ENCODE results near the gene PLD4.
"Not testable (repeated sequence)": the region's sequence is repeated elsewhere in the genome, so short reads cannot be mapped to it uniquely, and the experiment has no call there.

Gene PLD4

DNA sequence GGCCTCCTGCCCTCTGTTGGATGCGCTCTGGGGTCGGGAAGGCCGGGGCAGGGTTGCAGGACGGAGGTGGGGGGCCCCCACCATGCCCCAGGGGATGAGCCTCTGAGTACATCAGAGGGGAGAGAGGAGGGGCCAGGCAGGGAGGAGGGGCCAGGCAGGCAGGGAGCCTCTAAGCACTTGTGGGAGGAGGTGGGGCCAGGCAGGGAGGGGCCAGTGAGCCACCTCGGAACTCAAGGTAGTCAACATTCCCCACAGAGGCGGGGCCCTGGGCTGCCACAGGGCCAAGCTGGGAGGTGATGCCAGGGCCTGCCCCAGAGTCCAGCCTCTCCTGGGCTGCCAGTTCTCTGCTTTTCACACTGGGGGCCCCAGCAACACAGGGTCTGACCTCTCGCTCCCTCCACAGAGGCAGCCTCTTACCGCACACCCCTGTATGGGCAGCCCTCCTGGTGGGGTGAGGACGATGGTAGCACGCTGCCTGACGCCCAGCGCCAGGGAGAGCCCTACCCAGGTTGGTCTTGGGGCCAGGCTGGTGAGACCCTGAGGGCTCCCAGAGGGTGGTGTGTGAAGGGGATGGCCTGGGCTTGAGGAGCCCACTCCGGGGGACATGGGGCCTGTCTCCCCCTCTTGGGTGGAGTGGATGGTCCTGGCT lies 42.2 kb upstream of the PLD4 start:
- no peak overlapping the region for H3K4me3 ChIP-seq (ENCODE audit: low read depth, low read length)
- DNase-seq (ENCODE audit: low read depth): peak; percentile 42
- TF ChIP-seq, protein P1, sequence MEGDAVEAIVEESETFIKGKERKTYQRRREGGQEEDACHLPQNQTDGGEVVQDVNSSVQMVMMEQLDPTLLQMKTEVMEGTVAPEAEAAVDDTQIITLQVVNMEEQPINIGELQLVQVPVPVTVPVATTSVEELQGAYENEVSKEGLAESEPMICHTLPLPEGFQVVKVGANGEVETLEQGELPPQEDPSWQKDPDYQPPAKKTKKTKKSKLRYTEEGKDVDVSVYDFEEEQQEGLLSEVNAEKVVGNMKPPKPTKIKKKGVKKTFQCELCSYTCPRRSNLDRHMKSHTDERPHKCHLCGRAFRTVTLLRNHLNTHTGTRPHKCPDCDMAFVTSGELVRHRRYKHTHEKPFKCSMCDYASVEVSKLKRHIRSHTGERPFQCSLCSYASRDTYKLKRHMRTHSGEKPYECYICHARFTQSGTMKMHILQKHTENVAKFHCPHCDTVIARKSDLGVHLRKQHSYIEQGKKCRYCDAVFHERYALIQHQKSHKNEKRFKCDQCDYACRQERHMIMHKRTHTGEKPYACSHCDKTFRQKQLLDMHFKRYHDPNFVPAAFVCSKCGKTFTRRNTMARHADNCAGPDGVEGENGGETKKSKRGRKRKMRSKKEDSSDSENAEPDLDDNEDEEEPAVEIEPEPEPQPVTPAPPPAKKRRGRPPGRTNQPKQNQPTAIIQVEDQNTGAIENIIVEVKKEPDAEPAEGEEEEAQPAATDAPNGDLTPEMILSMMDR (IDR thresholded peaks at IDR 0.05; ENCODE audit: insufficient read depth, low read depth, low read length, missing control alignments): no peak

DNA sequence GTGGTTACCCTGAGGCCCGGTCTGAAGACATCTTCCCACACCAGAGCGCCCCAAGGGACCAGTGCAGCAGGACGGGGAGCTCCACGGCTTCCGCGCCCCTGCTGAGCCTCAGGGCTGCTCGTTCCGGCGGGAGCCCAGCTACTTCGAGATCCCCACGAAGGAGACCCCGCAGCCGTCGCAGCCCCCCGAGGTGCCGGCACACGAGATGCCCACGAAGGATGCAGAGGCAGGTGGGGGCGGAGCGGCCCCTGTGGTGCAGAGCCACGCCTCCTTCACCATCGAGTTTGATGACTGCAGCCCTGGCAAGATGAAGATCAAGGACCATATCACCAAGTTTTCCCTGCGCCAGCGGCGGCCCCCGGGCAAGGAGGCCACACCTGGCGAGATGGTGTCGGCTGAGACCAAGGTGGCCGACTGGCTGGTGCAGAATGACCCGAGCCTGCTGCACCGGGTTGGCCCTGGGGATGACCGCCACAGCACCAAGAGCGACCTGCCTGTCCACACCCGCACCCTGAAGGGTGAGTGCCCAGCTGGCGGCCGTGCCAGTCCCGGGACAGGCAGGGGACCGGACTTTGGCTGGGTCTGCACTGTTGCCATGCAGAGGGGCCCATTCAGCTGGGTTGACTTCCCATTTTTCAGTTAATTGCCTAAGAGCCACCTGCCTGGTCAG lies 41.6 kb upstream of the PLD4 start:
- no peak overlapping the region for H3K4me3 ChIP-seq (ENCODE audit: low read depth, low read length)
- DNase-seq (ENCODE audit: low read depth): no peak
- TF ChIP-seq, protein P1 (IDR thresholded peaks at IDR 0.05; ENCODE audit: insufficient read depth, low read depth, low read length, missing control alignments): no peak

DNA sequence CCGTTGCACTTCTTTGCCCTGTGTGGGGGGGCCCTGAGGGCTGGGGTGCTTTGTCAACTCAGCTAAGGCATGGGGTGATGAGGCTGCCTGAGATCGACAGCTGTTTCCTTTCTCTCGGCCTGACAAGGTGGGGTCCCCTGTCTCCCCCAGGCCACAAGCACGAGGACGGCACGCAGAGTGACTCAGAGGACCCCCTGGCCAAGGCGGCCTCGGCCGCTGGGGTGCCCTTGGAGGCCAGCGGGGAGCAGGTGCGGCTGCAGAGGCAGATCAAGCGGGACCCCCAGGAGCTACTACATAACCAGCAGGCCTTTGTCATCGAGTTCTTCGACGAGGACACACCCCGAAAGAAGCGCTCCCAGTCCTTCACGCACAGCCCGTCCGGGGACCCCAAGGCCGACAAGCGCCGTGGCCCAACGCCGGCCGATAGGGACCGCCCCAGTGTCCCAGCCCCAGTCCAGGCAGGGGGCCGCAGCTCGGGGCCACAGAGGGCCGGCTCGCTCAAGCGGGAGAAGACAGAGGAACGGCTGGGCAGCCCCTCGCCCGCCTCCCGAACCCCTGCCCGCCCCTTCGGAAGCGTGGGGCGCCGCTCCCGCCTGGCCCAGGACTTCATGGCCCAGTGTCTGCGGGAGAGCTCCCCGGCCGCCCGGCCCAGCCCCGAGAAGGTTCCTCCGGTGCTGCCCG lies 40.9 kb upstream of the PLD4 start:
- no peak overlapping the region for H3K4me3 ChIP-seq (ENCODE audit: low read depth, low read length)
- no peak for DNase-seq (ENCODE audit: low read depth)
- TF ChIP-seq, protein P1 (IDR thresholded peaks at IDR 0.05; ENCODE audit: insufficient read depth, low read depth, low read length, missing control alignments): no peak

DNA sequence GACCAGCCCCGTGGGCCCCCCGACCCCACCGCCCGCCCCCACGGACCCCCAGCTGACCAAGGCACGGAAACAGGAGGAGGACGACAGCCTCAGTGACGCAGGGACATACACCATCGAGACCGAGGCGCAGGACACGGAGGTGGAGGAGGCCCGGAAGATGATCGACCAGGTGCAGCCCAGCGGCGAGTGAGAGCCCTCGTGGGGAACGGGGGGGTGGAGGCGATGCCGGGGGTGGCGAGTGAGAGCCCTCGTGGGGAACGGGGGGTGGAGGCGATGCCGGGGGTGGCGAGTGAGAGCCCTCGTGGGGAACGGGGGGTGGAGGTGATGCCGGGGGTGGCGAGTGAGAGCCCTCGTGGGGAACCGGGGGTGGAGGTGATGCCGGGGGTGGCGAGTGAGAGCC lies 40.3 kb upstream of the PLD4 start:
- DNase-seq (ENCODE audit: low read depth); H3K4me3 ChIP-seq (ENCODE audit: low read depth, low read length): not testable (repeated sequence)

DNA sequence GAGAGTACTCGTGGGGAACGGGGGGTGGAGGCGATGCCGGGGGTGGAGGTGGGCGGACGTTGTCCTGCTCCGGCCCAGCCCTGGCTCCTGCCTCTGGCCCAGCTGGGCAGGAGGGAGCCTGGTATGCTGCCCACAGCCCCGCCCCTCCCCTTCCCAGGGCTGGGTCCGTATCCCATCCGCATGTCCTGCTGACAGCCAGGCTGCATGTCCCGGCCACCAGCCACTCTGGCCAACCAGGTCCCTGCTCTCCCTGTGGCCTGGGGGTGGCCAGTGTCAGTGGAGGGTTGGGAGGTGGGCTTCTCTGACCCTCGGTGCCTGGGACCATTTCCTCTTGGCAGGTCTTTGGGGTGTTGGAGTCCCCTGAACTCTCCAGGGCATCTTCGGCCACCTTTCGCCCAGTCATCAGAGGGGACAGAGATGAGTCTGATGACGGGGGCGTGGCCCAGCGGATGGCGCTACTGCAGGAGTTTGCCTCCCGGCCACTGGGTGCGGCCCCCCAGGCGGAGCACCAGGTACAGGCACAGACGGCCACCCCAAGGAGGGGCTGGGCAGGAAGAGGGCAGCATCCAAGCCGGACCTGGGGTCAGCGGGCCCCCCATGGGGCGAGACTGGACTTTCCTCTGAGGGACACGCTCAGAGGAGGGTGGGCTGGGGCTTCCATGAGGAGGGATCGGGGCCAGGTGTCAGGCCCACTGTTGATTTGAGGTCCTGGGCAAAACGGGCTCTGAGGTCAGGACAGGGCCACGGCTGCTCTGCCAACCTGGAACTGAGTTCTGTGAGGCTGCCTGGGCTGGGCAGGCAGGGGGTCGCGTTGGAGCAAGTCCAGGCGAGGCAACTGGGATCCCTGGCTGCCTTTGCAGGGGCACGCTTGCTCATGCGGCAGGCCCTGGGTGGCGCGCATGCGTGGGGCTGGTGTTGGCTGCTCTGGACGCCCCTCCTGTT lies 39.4 kb upstream of the PLD4 start:
- TF ChIP-seq, protein P1 (IDR thresholded peaks at IDR 0.05; ENCODE audit: insufficient read depth, low read depth, low read length, missing control alignments): no peak
- DNase-seq (ENCODE audit: low read depth): no peak
- H3K4me3 ChIP-seq (ENCODE audit: low read depth, low read length): no peak overlapping the region

DNA sequence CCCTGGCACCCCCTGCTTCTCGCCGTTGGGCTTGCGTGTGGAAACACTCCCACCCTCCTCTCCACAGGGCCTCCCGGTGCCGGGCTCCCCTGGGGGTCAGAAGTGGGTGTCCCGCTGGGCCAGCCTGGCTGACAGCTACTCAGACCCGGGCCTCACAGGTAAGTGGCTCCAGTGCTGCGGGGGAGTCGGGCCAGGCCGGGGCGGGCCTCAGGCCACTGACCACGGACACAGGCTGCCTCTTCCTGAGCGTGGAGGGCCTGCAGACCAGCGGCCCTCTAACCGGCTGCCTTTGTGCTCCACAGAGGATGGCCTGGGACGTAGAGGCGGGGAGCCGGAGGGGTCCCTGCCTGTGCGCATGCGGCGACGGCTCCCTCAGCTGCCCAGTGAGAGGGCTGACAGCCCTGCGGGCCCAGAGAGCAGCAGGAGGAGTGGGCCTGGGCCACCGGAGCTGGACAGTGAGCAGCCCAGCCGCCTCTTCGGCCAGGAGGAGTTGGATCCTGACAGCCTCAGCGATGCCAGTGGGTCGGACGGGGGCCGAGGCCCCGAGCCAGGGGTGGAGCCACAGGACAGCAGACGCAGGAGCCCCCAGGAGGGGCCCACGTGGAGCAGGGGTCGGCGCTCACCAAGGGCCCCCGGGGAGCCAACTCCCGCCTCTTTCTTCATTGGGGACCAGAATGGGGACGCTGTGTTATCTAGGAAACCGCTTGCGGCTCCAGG lies 38.5 kb upstream of the PLD4 start:
- DNase-seq (ENCODE audit: low read depth): no peak
- no peak overlapping the region for H3K4me3 ChIP-seq (ENCODE audit: low read depth, low read length)
- TF ChIP-seq, protein P1 (IDR thresholded peaks at IDR 0.05; ENCODE audit: insufficient read depth, low read depth, low read length, missing control alignments): no peak

Data from GM12865 (cell line).